BJ (cell line): Measurements from ENCODE around the gene CLASP1. TPM values are rescaled to one million over a fixed set of nuclear protein-coding genes. Genes with fewer than 3 reads are reported as not detected.

Experiments used
- CTCF ChIA-PET: fragments of 350-600 bp; formaldehyde crosslinking; extraction: SDS; loops from one replicate; lab custom pipeline; 2021; ENCODE audit warnings: antibody characterized with exemption, inconsistent platforms; lab: Yijun Ruan, JAX
- POLR2A ChIA-PET: fragments of 300-600 bp; sonication (Branson Sonifier 250); formaldehyde crosslinking; extraction: SDS; loops from one replicate; lab custom pipeline; 2021; ENCODE audit warnings: antibody characterized with exemption; lab: Charles Lee
- DNase-seq: peaks from one replicate; pipeline ENCODE4 v3.0.0-alpha.2; 2011; ENCODE audit warnings: low read depth
- H3K27me3 ChIP-seq: 2 replicates; pipeline ENCODE4 v1.6.0; 2011; ENCODE audit warnings: low read length; ENCODE audit not compliant: control insufficient read depth, insufficient read depth
- H3K36me3 ChIP-seq: 2 replicates; pipeline ENCODE4 v1.5.1; 2011; ENCODE audit warnings: low read length; ENCODE audit not compliant: control insufficient read depth, insufficient read depth
- H3K4me3 ChIP-seq: 2 replicates; pipeline ENCODE4 v1.5.1; 2011; ENCODE audit warnings: low read depth, mild to moderate bottlenecking, control low read depth, low read length
- polyA plus RNA-seq: library from polyadenylated mRNA; depleted of rRNA; stranded (reverse); fragments of >200 nt; gene quantifications from 2 replicates; pipeline ENCODE4 v1.2.3, GENCODE V29; 2011
- TF ChIP-seq, protein P1 (sequence below): IDR thresholded peaks from 2 replicates; pipeline ENCODE4 v1.5.1; 2011; ENCODE audit warnings: low read depth, mild to moderate bottlenecking, control low read depth, inconsistent platforms, low read length, moderate library complexity; ENCODE audit not compliant: insufficient read depth

Gene CLASP1
- polyA plus RNA-seq, 1 experiment, result 7.1 TPM

GRCh38 chr2:121489284-121489683, 160.0 kb downstream of the CLASP1 start:
- no peak overlapping the region for H3K4me3 ChIP-seq
- TF ChIP-seq, protein P1, sequence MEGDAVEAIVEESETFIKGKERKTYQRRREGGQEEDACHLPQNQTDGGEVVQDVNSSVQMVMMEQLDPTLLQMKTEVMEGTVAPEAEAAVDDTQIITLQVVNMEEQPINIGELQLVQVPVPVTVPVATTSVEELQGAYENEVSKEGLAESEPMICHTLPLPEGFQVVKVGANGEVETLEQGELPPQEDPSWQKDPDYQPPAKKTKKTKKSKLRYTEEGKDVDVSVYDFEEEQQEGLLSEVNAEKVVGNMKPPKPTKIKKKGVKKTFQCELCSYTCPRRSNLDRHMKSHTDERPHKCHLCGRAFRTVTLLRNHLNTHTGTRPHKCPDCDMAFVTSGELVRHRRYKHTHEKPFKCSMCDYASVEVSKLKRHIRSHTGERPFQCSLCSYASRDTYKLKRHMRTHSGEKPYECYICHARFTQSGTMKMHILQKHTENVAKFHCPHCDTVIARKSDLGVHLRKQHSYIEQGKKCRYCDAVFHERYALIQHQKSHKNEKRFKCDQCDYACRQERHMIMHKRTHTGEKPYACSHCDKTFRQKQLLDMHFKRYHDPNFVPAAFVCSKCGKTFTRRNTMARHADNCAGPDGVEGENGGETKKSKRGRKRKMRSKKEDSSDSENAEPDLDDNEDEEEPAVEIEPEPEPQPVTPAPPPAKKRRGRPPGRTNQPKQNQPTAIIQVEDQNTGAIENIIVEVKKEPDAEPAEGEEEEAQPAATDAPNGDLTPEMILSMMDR, result no peak
- POLR2A ChIA-PET, result no interaction called here
- no peak for DNase-seq
- no peaks in the 10 kb centered on the region for H3K36me3 ChIP-seq
- H3K27me3 ChIP-seq, result no peaks in the 10 kb centered on the region
- CTCF ChIA-PET, result interaction anchor here (1.0 kb wide), 1 partner anchor 9 kb away, joined by 3 read pairs; no protein-coding TSS in a partner anchor

DNA sequence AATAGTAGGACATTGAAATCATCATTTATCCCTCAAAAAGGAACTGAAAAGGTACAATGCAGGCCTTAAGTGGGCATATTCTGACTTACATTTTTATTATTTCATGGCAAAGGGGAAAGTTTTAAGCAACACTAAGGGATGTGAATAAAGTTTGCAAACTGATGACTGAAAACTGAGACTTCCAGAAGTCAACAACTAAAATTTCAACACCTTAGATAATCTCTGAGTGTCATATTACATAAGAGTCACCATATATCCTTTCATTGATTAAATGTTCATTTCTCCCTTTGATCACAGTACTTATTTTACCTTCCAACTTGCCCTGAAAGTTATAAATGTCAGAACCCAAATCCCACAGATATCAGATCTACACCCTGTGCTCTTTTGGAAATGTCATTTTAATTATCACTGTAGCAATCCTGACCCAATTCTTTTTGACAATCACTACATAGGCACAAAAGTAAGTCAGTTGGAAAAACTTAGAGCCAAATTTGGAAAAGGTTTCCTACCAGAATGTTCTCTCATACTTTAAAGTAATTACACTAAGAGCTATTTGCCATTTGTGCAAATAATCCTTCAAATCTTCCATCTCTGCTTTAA, 163.0 kb downstream of the CLASP1 start:
- H3K4me3 ChIP-seq, result no peak overlapping the region
- TF ChIP-seq, protein P1, result no peak
- POLR2A ChIA-PET, result no interaction called here
- no peaks in the 10 kb centered on the region for H3K27me3 ChIP-seq
- no peaks in the 10 kb centered on the region for H3K36me3 ChIP-seq
- CTCF ChIA-PET, result no interaction called here
- DNase-seq, result no peak

- H3K36me3 ChIP-seq, result no peaks in the 10 kb centered on the region
- POLR2A ChIA-PET, result no interaction called here
Measured at GRCh38 chr2:121485039-121485438, 164.2 kb downstream of the CLASP1 start.

GRCh38 chr2:121483846-121484245, 165.4 kb downstream of the CLASP1 start:
- Histone ChIP-seq H3K27me3 (no peaks in the 10 kb centered on the region), H3K36me3 (no peaks in the 10 kb centered on the region), H3K4me3 (no peak overlapping the region)
- POLR2A ChIA-PET, result no interaction called here
- CTCF ChIA-PET, result no interaction called here
- DNase-seq, result no peak
- TF ChIP-seq, protein P1, result no peak

More at GRCh38 chr2:121485039-121485438, 164.2 kb downstream of the CLASP1 start:
- Histone ChIP-seq H3K4me3 (no peak overlapping the region), H3K27me3 (no peaks in the 10 kb centered on the region)
- DNase-seq, result no peak
- TF ChIP-seq, protein P1, result no peak
- CTCF ChIA-PET, result interaction anchor here (0.7 kb wide), 1 partner anchor 9 kb away, joined by 3 read pairs; no protein-coding TSS in a partner anchor

GRCh38 chr2:121483021-121483420, 166.2 kb downstream of the CLASP1 start:
- DNase-seq, result no peak
- Histone ChIP-seq H3K27me3 (no peaks in the 10 kb centered on the region), H3K4me3 (no peak overlapping the region), H3K36me3 (no peaks in the 10 kb centered on the region)
- ChIA-PET CTCF (interaction anchor here (0.7 to 1.1 kb wide), 2 partner anchors 11 to 189 kb away, joined by 4 read pairs; no protein-coding TSS in a partner anchor), POLR2A (no interaction called here)
- TF ChIP-seq, protein P1, result no peak
